Neuronal stem cell (in vitro differentiated cells): ENCODE data around the gene CDK13.
"Not testable (repeated sequence)": the region's sequence is repeated elsewhere in the genome, so short reads cannot be mapped to it uniquely, and the experiment has no call there.

Experiments
- DNase-seq: peaks from one replicate; pipeline ENCODE4 v3.0.0-alpha.2; 2013; ENCODE audit warnings: low spot score
- H2AFZ ChIP-seq: one replicate; pipeline ENCODE4 v1.6.1; 2013; ENCODE audit warnings: mild to moderate bottlenecking, low read length, inconsistent platforms
- H2AK5ac ChIP-seq: 2 replicates; pipeline ENCODE4 v1.6.1; 2013; ENCODE audit warnings: low read depth, mild to moderate bottlenecking, inconsistent platforms, low read length, moderate library complexity, mixed read lengths
- H2BK120ac ChIP-seq: 2 replicates; pipeline ENCODE4 v1.6.1; 2013; ENCODE audit warnings: low read depth, mild to moderate bottlenecking, inconsistent platforms, low read length, moderate library complexity, mixed read lengths
- H2BK12ac ChIP-seq: one replicate; pipeline ENCODE4 v1.6.1; 2013; ENCODE audit warnings: low read length, inconsistent platforms
- H2BK15ac ChIP-seq: 2 replicates; pipeline ENCODE4 v1.6.1; 2013; ENCODE audit warnings: mild to moderate bottlenecking, low read length, inconsistent platforms, mixed read lengths
- H2BK5ac ChIP-seq: one replicate; pipeline ENCODE4 v1.6.1; 2013; ENCODE audit warnings: inconsistent platforms, mild to moderate bottlenecking, low read length, moderate library complexity
- H3K14ac ChIP-seq: one replicate; pipeline ENCODE4 v1.6.1; 2013; ENCODE audit warnings: low read length, inconsistent platforms
- H3K18ac ChIP-seq: 2 replicates; pipeline ENCODE4 v1.6.1; 2013; ENCODE audit warnings: low read length, inconsistent platforms
- H3K23ac ChIP-seq: 2 replicates; pipeline ENCODE4 v1.6.1; 2013; ENCODE audit warnings: low read depth, mild to moderate bottlenecking, mixed read lengths, low read length, inconsistent platforms; ENCODE audit not compliant: poor library complexity
- H3K27ac ChIP-seq: replicated peaks from 3 replicates; pipeline ENCODE4 v1.5.1; 2013; ENCODE audit warnings: low read length, inconsistent platforms
- H3K27me3 ChIP-seq, 3 experiments: 2 replicates each; pipeline ENCODE4 v1.6.1; 2013; ENCODE audit warnings: low read length in 3 of 3, mild to moderate bottlenecking in 2 of 3, inconsistent platforms in 1 of 3, low read depth in 1 of 3, mixed read lengths in 1 of 3, moderate library complexity in 1 of 3; ENCODE audit not compliant: control insufficient read depth in 3 of 3, insufficient read depth in 3 of 3
- H3K36me3 ChIP-seq, 2 donors: replicated peaks in 1 of 2; 2 replicates each; pipeline ENCODE4 v1.6.1; 2013; ENCODE audit warnings: low read length in 2 of 2; ENCODE audit not compliant: control insufficient read depth in 2 of 2, insufficient read depth in 2 of 2
- H3K4ac ChIP-seq: 2 replicates; pipeline ENCODE4 v1.6.1; 2013; ENCODE audit warnings: inconsistent platforms, mild to moderate bottlenecking, low read length, moderate library complexity
- H3K4me1 ChIP-seq, 2 donors: 1 replicate in 1 of 2; 2 replicates in 1 of 2; pipeline ENCODE4 v1.6.1; 2013; ENCODE audit warnings: low read length in 2 of 2, low read depth in 1 of 2; ENCODE audit not compliant: control insufficient read depth in 2 of 2, insufficient read depth in 1 of 2
- H3K4me2 ChIP-seq: one replicate; pipeline ENCODE4 v1.6.1; 2013; ENCODE audit warnings: mild to moderate bottlenecking, low read length, inconsistent platforms; ENCODE audit not compliant: insufficient read depth, poor library complexity, severe bottlenecking
- H3K4me3 ChIP-seq, 2 donors: 2 replicates each; pipeline ENCODE4 v1.5.1; 2013; ENCODE audit warnings: low read length in 2 of 2, mild to moderate bottlenecking in 2 of 2, inconsistent platforms in 1 of 2, moderate library complexity in 1 of 2
- H3K79me1 ChIP-seq: one replicate; pipeline ENCODE4 v1.6.1; 2013; ENCODE audit warnings: low read depth, mild to moderate bottlenecking, inconsistent platforms, low read length, moderate library complexity
- H3K9ac ChIP-seq: one replicate; pipeline ENCODE4 v1.6.1; 2013; ENCODE audit warnings: mild to moderate bottlenecking, low read depth, low read length, inconsistent platforms; ENCODE audit not compliant: poor library complexity
- H3K9me3 ChIP-seq, 2 donors: replicated peaks in 1 of 2; 2 replicates each; pipeline versions ENCODE3 to v1.6.1; 2013; ENCODE audit warnings: low read length in 2 of 2, mild to moderate bottlenecking in 2 of 2, inconsistent platforms in 1 of 2, low read depth in 1 of 2, mixed read lengths in 1 of 2, moderate library complexity in 1 of 2; ENCODE audit not compliant: control insufficient read depth in 2 of 2, insufficient read depth in 1 of 2
- H4K8ac ChIP-seq: one replicate; pipeline ENCODE4 v1.6.1; 2013; ENCODE audit warnings: low read depth, mild to moderate bottlenecking, inconsistent platforms, low read length, moderate library complexity
- H4K91ac ChIP-seq: one replicate; pipeline ENCODE4 v1.6.1; 2013; ENCODE audit warnings: low read length, low read depth, mild to moderate bottlenecking, inconsistent platforms; ENCODE audit not compliant: poor library complexity
- WGBS, 2 donors: extraction: QIAGEN DNeasy Blood & Tissue Kit; methylation state at CpG; one replicate each; pipeline ENCODE4 v1.1.7; 2013; ENCODE audit warnings: missing lambda C conversion rate in 2 of 2, mixed read lengths in 1 of 2; ENCODE audit not compliant: insufficient read length in 2 of 2, insufficient replicate concordance in 1 of 2; ENCODE audit errors: extremely low coverage in 2 of 2; 5-methylcytosine and 5-hydroxymethylcytosine counted together

Gene CDK13

DNA sequence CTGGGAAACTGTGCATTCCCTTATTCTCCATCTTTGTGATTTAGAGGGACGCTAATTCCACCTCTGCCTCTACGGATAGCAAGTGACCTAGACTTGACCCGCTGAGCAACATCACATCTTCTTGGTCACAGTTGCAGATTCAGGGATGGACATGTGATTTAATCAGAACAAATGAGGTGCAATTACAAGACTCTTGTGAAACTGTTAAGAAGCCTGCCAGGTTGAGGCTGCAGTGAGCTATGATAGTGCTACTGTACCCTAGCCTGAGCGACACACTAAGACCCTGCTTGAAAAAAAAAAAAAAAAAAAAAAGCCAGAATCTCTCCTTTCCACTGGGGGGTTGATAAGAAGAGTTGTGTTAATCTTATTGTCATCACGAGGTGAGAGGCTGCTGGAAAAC, 170.0 kb downstream of the CDK13 start:
- H2BK5ac ChIP-seq, result no peak overlapping the region
- H2AK5ac ChIP-seq, result no peak overlapping the region
- no peak overlapping the region for H3K4ac ChIP-seq
- WGBS, 2 donors, result no CpG with 5 or more reads among the region's 5 CpGs
- H4K91ac ChIP-seq, result no peak overlapping the region
- no peaks in the 10 kb centered on the region for H3K27me3 ChIP-seq
- no peak overlapping the region for H2BK15ac ChIP-seq
- no peak for DNase-seq
- H3K4me3 ChIP-seq, result no peak overlapping the region
- H3K4me1 ChIP-seq, result no peaks in the 10 kb centered on the region
- no peak overlapping the region for H3K4me2 ChIP-seq
- H2BK12ac ChIP-seq, result no peak overlapping the region
- no peak overlapping the region for H3K18ac ChIP-seq
- H3K23ac ChIP-seq, result no peak overlapping the region
- H3K9ac ChIP-seq, result no peak overlapping the region
- H3K27ac ChIP-seq, result no peak overlapping the region
- H3K36me3 ChIP-seq, result peaks cover 0 to 10% of the 10 kb centered on the region in 2 donors
- no peaks in the 10 kb centered on the region for H3K9me3 ChIP-seq
- H2BK120ac ChIP-seq, result no peak overlapping the region
- H3K14ac ChIP-seq, result no peak overlapping the region
- H2AFZ ChIP-seq, result no peak overlapping the region
- H3K79me1 ChIP-seq, result peaks cover 1% of the 10 kb centered on the region
- H4K8ac ChIP-seq, result no peak overlapping the region

DNA sequence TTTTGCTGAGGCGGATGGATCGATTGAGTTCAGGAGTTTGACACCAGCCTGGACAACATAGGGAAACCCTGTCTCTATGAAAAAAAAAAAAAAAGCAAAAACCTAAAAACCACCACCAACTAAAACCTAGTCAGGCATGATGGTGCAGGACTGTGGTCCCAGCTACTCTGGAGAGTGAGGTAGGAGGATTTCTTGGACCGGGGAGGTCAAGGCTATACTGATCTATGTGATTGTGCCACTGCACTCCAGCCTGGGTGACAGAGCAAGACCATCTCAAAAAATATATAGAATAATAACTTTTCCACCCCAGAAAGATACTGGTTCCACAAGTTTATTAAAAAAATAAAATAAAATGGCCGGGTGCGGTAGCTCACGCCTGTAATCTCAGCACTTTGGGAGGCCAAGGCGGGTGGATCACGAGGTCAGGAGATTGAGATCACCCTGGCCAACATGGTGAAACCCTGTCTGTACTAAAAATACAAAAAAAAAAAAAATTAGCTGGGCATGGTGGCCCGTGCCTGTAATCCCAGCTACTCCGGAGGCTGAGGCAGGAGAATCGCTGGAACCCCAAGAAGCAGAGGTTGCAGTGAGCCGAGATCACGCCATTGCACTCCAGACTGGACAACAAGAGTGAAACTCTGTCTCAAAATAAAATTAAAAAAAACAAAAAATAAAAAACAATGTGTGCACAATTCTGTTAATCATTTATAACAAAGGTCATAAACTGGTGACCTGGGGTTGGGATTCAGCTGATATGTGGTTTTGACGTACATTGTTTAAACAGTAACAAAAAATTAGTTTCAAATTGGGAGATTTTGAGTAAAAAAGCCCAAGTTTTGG, 172.3 kb downstream of the CDK13 start:
- H2BK15ac ChIP-seq, H3K79me1 ChIP-seq: not testable (repeated sequence)

DNA sequence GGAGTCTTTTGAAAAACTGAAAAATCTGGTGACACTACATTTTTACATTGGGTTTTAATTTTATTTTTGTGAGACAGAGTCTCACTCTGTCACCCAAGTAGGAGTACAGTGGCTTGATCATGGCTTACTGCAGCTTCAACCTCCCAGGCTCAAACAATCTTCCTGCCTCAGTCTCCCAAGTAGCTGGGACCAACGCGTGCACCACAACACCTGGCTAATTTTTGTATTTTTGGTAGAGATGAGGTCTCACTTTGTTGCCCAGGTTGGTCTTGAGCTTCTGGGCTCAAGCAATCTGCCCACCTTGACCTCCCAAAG, 172.8 kb downstream of the CDK13 start:
- DNase-seq, result no peak
- no peak overlapping the region for H2BK5ac ChIP-seq
- no peaks in the 10 kb centered on the region for H3K4me1 ChIP-seq
- peaks cover 1% of the 10 kb centered on the region for H3K79me1 ChIP-seq
- no peak overlapping the region for H3K23ac ChIP-seq
- no peak overlapping the region for H3K4me2 ChIP-seq
- H3K4me3 ChIP-seq, result no peak overlapping the region
- no peak overlapping the region for H3K4ac ChIP-seq
- no peaks in the 10 kb centered on the region for H3K27me3 ChIP-seq
- no peak overlapping the region for H3K18ac ChIP-seq
- no peak overlapping the region for H4K8ac ChIP-seq
- no peak overlapping the region for H3K14ac ChIP-seq
- no peak overlapping the region for H2AK5ac ChIP-seq
- no CpG with 5 or more reads among the region's 2 CpGs for WGBS, 2 donors
- H3K9ac ChIP-seq, result no peak overlapping the region
- no peak overlapping the region for H2BK15ac ChIP-seq
- no peak overlapping the region for H2AFZ ChIP-seq
- no peak overlapping the region for H4K91ac ChIP-seq
- peaks cover 0 to 23% of the 10 kb centered on the region in 2 donors for H3K36me3 ChIP-seq
- no peaks in the 10 kb centered on the region for H3K9me3 ChIP-seq
- H3K27ac ChIP-seq, result no peak overlapping the region
- H2BK12ac ChIP-seq, result no peak overlapping the region
- no peak overlapping the region for H2BK120ac ChIP-seq

More for the DNA sequence above, 172.3 kb downstream of the CDK13 start:
- H2BK12ac ChIP-seq, H3K9me3 ChIP-seq, H2AK5ac ChIP-seq, H3K14ac ChIP-seq, H2BK5ac ChIP-seq, H3K4me2 ChIP-seq, DNase-seq, H2AFZ ChIP-seq, H4K91ac ChIP-seq, H3K4me3 ChIP-seq, H4K8ac ChIP-seq, H3K27me3 ChIP-seq, H3K18ac ChIP-seq, H2BK120ac ChIP-seq, H3K9ac ChIP-seq, H3K4me1 ChIP-seq, H3K4ac ChIP-seq, H3K27ac ChIP-seq, H3K23ac ChIP-seq: not testable (repeated sequence)
- no CpG with 5 or more reads among the region's 14 CpGs for WGBS, 2 donors
- peaks cover 0 to 19% of the 10 kb centered on the region in 2 donors for H3K36me3 ChIP-seq

DNA sequence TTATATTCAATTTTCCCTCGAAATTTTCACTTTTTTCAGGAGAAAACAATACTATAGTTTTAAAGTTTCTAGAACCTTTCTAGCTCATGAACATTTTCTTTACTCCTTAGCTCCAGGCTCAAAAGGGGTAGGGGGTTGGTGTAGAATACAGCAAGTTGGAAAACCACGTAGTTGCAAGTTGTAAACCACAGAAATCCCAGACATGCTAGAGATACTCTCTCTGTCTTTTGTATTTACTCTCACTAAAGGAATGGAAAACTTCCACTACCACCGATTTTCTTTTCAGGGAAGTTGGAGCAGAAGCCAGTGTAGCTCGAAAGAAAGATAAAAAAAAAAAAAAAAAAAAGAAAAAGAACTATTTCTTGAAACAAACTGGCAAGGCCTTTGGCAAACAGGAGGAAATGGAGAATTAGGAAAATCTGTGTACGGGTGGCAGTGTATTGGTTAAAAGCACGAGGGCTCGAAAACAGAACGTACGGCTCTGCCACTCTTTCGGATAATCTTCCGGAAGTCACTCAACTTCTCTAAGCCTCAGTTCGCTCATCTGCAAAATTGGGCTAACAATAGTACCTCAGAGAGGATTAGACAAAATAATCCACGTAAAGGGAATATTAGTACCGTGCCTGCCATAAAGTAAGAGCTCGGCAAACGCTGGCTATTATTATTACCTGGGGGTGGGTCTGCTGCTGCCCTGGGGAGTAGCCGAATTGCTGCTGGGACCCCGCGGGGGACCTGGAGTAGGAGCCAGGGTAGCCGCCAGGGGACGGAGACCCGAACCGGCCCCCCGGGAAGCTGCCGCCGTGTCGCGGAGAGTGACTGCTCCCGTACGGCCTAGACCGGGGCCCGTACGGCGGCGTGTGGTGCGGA, 183.7 kb downstream of the CDK13 start:
- Histone ChIP-seq H3K4me1 (peaks cover 0 to 1% of the 10 kb centered on the region in 2 donors), H3K4me2 (peak overlapping the region; percentile 54), H3K14ac (no peak overlapping the region), H3K79me1 (peaks cover 5% of the 10 kb centered on the region), H2BK120ac (peak overlapping the region; percentile 94), H3K23ac (peak overlapping the region; percentile 73), H4K91ac (no peak overlapping the region), H2BK12ac (no peak overlapping the region), H3K4me3 (peak overlapping the region; percentile 91 to 93), H3K36me3 (peaks cover 0 to 27% of the 10 kb centered on the region in 2 donors), H2AFZ (peak overlapping the region; percentile 100), H2BK5ac (peak overlapping the region; percentile 85), H2BK15ac (no peak overlapping the region), H3K27ac (peak overlapping the region; percentile 92), H3K9me3 (no peaks in the 10 kb centered on the region), H3K27me3 (no peaks in the 10 kb centered on the region), H3K9ac (peak overlapping the region; percentile 90), H4K8ac (no peak overlapping the region), H2AK5ac (no peak overlapping the region), H3K18ac (peak overlapping the region; percentile 93), H3K4ac (no peak overlapping the region)
- no peak for DNase-seq
- WGBS, 2 donors, result no CpG with 5 or more reads among the region's 36 CpGs
